ENCODE results near the gene CAPNS1.
A peak's percentile ranks its signal among the peaks of the same experiment; 100 is the strongest.

Gene CAPNS1
- total RNA-seq: 161 to 326 (median 217) reads per million in 18 experiments

- peak; percentile 97 to 98 for DNase-seq
These were observed at the start of gene CAPNS1 for GRCh38 chr19:36139473-36140303. Gene CAPNS1 (plus strand): TSS chr19:36140066. CDS start chr19:36141012, 946 bp downstream.

- DNase-seq: no peak
These were observed 48.8 kb upstream of the CAPNS1 start for GRCh38 chr19:36090910-36091695.

- DNase-seq: no peak
These were observed 47.3 kb upstream of the CAPNS1 start for GRCh38 chr19:36092566-36092965.

DNA sequence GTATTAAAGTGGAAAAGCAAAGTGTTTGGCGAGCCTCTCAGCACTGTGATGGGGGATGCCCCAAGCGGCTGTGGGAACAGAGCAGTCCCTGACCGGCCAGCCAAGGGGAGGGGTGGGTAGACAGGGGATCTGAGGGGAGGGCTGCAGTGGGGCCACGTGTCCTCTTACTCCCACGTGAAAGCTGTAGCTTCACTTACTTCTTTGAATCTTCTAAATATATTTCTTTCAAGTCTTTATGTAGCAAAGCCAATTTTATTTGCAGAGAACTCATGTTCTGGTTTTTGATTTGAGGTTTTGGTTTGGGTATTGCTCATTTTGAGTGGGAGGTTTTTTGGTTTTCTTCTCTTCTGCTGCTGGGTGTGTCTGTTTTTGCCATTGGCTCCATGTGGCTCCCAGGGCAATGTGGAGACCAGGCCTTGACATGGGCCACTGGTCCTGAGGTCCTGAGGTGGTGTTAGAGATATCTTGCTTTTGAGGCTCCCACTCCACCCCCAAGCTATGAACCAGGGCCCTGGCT, 46.7 kb upstream of the CAPNS1 start:
- DNase-seq: no peak

- no peak for DNase-seq
These were observed 46.2 kb upstream of the CAPNS1 start for GRCh38 chr19:36093687-36094086.

DNA sequence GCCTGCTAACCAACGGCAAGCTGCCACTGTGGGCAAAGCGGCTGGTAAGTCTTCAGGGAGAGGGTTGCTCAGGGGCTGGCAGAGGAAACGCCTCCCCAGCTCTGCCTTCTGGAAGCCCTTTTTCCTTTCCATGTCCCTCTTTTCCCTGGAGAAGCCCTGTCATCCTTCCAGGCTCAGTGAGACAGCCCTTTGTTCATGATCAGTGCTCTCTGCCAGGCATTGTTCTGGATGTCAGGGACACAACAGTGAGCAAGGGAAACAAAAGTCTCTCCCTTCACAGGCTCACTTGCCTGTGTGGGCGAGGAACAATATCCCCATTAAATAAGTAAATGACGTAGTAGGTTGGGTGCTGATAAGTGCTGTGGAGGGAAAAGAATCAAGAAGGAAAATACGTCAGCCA, 42.8 kb upstream of the CAPNS1 start:
- no peak for DNase-seq

DNA sequence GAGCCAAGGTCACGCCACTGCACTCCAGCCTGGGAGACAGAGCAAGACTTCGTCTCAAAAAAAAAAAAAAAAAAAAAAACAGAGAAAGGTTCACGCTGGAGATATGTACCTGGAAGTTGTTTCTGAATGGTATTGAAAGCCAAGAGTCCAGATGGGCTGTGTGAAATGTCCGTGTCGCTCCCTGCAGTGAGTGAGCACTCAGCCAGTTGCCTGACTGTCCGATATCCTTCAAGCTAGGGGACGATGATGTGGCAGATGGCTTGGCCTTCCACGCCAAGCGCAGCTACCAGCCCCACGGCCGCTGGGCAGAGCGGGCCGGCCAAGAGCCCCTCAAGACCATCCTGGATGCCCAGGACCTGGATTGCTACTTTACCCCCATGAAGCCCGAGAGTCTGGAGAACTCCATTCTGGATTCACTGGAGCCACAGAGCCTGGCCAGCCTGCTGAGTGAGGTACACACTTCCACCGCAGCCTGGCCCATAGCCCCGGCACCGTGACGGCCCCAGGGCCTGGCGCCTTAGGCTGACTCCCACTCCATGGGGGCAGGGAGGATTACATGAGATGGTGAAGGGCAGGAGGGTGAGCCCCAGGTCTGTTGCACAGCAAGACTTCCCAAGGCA, 40.6 kb upstream of the CAPNS1 start:
- no peak for DNase-seq

- peak; percentile 18 to 73 for DNase-seq
These were observed 39.4 kb upstream of the CAPNS1 start for GRCh38 chr19:36100476-36100875.

- DNase-seq: no peak
These were observed 38.1 kb upstream of the CAPNS1 start for GRCh38 chr19:36101550-36102327.

- DNase-seq: no peak
These were observed 36.7 kb upstream of the CAPNS1 start for GRCh38 chr19:36103040-36103626.

GRCh38 chr19:36103842-36104552, 35.9 kb upstream of the CAPNS1 start:
- DNase-seq: no peak

DNA sequence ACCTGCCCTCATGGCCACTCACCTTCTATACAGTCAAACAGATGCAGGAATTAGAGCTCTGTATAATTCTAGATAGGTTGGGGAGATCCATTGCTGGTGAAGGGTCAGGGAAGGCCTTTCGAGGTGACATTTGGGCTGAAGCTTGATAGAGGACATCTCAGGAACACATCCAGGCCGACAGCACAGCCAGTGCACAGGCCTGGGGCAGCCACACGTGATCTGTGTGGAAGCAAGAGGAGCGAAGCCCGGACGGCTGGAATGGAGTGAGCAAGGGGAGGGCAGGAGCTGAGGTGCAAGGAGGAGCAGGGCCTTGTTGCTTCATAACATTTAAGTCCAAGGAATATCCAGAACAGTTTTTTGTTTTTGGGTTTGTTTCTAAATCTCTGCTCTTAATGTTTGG, 33.4 kb upstream of the CAPNS1 start:
- no peak for DNase-seq

- no peak for DNase-seq
These were observed 32.9 kb upstream of the CAPNS1 start for GRCh38 chr19:36106991-36107390.

- DNase-seq: no peak
These were observed 31.2 kb upstream of the CAPNS1 start for GRCh38 chr19:36108684-36109083.

DNA sequence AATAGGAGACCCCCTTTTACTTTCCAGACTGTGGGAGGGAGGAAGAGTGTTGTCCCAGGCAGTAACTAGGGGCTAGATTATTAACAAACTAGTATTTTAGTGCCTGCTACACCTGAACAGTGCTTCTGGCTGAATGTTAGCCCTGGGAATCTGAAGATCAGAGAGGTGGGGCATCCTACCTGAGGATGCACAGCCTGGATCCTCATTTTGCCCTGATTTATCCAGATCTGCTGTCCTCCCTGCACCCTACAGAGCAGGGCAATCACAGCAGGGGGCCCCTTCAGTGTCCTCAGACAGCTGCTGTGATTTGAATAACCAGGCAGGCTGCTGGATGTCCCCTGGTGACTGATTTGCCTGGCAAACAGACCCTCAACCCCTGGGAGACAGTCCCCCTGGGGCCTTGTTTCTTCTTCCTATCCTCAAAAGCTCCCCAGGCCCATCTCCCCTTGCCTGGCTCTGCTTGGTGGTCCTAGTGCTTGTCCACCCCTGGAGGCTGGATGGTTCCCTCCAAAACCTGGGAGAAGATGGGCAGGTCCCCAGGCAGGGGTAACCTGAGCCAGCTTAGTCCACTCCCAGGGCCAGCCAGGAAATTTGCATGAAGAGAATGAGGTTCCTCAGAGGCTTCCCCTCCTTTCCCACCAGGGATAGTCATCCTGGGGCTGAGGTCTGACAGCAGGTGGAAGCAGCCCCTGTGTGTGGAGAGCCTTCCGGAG, 29.2 kb upstream of the CAPNS1 start, which contains the start of gene OVOL3:
OVOL3 (plus strand) TSS at position 657 of the 713 bp plus-strand sequence. CDS start 60 bp downstream, outside the sequence.
- DNase-seq: no peak

DNA sequence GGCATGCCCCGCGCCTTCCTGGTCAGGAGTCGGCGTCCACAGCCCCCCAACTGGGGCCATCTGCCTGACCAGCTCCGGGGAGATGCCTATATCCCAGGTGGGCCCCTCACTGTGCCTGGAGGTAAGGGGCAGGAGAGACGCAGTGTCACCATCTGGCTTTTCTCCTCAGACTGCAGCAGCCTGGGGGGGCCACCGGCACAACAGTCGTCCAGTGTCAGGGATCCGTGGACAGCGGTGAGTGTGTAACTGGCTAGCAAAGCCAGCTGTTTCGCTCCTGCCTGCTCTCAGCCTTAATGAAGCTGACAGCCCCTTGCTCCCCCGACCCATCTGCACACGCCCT, 28.7 kb upstream of the CAPNS1 start:
- DNase-seq: no peak

GRCh38 chr19:36112678-36113077, 27.2 kb upstream of the CAPNS1 start:
- no peak for DNase-seq

- no peak for DNase-seq
These were observed 26.4 kb upstream of the CAPNS1 start for GRCh38 chr19:36113425-36113824.

- peak in 1 of 2 donors; percentile 5 for DNase-seq
These were observed 25.8 kb upstream of the CAPNS1 start for GRCh38 chr19:36113894-36114720.

Measured in inflammatory macrophage (primary cell).